ENCODE measurements around the gene PHF12. TPM values are rescaled to one million over a fixed set of nuclear protein-coding genes. Genes with fewer than 3 reads are reported as not detected.
"Not testable (repeated sequence)": the region's sequence is repeated elsewhere in the genome, so short reads cannot be mapped to it uniquely, and the experiment has no call there.

Gene PHF12
- polyA plus RNA-seq, 1 donor = 27.7 TPM

GRCh38 chr17:28882154-28882895, 69.0 kb downstream of the PHF12 start:
- peaks cover 74% of the 10 kb centered on the region for H3K36me3 ChIP-seq (ENCODE audit: control insufficient read depth, insufficient read depth, low read length)
- WGBS (ENCODE audit: insufficient coverage, low lambda C conversion rate) = no CpG with 5 or more reads among the region's 18 CpGs

GRCh38 chr17:28881533-28882056, 69.7 kb downstream of the PHF12 start:
- WGBS (ENCODE audit: insufficient coverage, low lambda C conversion rate) = no CpG with 5 or more reads among the region's 17 CpGs
- DNase-seq = no peak
- Histone ChIP-seq H3K36me3 (ENCODE audit: control insufficient read depth, insufficient read depth, low read length) (peaks cover 69% of the 10 kb centered on the region), H3K4me1 (ENCODE audit: control insufficient read depth, insufficient read depth, low read length) (no peaks in the 10 kb centered on the region), H3K9me3 (ENCODE audit: control insufficient read depth, low read depth, low read length) (no peaks in the 10 kb centered on the region), H3K27ac (ENCODE audit: low read length) (no peak overlapping the region), H3K4me3 (ENCODE audit: low read length) (no peak overlapping the region), H3K27me3 (ENCODE audit: control insufficient read depth, insufficient read depth, low read length) (no peaks in the 10 kb centered on the region)

More at GRCh38 chr17:28882154-28882895, 69.0 kb downstream of the PHF12 start:
- H3K27ac ChIP-seq (ENCODE audit: low read length) = no peak overlapping the region
- H3K4me3 ChIP-seq (ENCODE audit: low read length) = no peak overlapping the region
- no peak for DNase-seq
- no peaks in the 10 kb centered on the region for H3K27me3 ChIP-seq (ENCODE audit: control insufficient read depth, insufficient read depth, low read length)
- H3K4me1 ChIP-seq (ENCODE audit: control insufficient read depth, insufficient read depth, low read length) = no peaks in the 10 kb centered on the region
- H3K9me3 ChIP-seq (ENCODE audit: control insufficient read depth, low read depth, low read length) = no peaks in the 10 kb centered on the region

- no peak overlapping the region for H3K4me3 ChIP-seq (ENCODE audit: low read length)
- no peaks in the 10 kb centered on the region for H3K4me1 ChIP-seq (ENCODE audit: control insufficient read depth, insufficient read depth, low read length)
- H3K27ac ChIP-seq (ENCODE audit: low read length) = no peak overlapping the region
- H3K9me3 ChIP-seq (ENCODE audit: control insufficient read depth, low read depth, low read length) = no peaks in the 10 kb centered on the region
- H3K27me3 ChIP-seq (ENCODE audit: control insufficient read depth, insufficient read depth, low read length) = no peaks in the 10 kb centered on the region
- H3K36me3 ChIP-seq (ENCODE audit: control insufficient read depth, insufficient read depth, low read length) = peaks cover 65% of the 10 kb centered on the region
- no CpG with 5 or more reads among the region's 10 CpGs for WGBS (ENCODE audit: insufficient coverage, low lambda C conversion rate)
- no peak for DNase-seq
These were observed 70.8 kb downstream of the PHF12 start for GRCh38 chr17:28880572-28880945.

GRCh38 chr17:28879886-28880571, 71.3 kb downstream of the PHF12 start:
- no peaks in the 10 kb centered on the region for H3K9me3 ChIP-seq (ENCODE audit: control insufficient read depth, low read depth, low read length)
- H3K4me3 ChIP-seq (ENCODE audit: low read length) = no peak overlapping the region
- no peak for DNase-seq
- 60% methylated on average over 2 of the region's 9 CpGs for WGBS (ENCODE audit: insufficient coverage, low lambda C conversion rate)
- no peaks in the 10 kb centered on the region for H3K4me1 ChIP-seq (ENCODE audit: control insufficient read depth, insufficient read depth, low read length)
- H3K36me3 ChIP-seq (ENCODE audit: control insufficient read depth, insufficient read depth, low read length) = peaks cover 59% of the 10 kb centered on the region
- H3K27ac ChIP-seq (ENCODE audit: low read length) = no peak overlapping the region
- no peaks in the 10 kb centered on the region for H3K27me3 ChIP-seq (ENCODE audit: control insufficient read depth, insufficient read depth, low read length)

- no peaks in the 10 kb centered on the region for H3K9me3 ChIP-seq (ENCODE audit: control insufficient read depth, low read depth, low read length)
- no CpG with 5 or more reads among the region's 4 CpGs for WGBS (ENCODE audit: insufficient coverage, low lambda C conversion rate)
- peaks cover 51% of the 10 kb centered on the region for H3K36me3 ChIP-seq (ENCODE audit: control insufficient read depth, insufficient read depth, low read length)
- no peaks in the 10 kb centered on the region for H3K27me3 ChIP-seq (ENCODE audit: control insufficient read depth, insufficient read depth, low read length)
- H3K27ac ChIP-seq (ENCODE audit: low read length) = no peak overlapping the region
- H3K4me1 ChIP-seq (ENCODE audit: control insufficient read depth, insufficient read depth, low read length) = peaks cover 4% of the 10 kb centered on the region
- H3K4me3 ChIP-seq (ENCODE audit: low read length) = no peak overlapping the region
- DNase-seq = peak; percentile 38 to 58
These were observed 72.3 kb downstream of the PHF12 start for GRCh38 chr17:28878981-28879380.

- no peak for DNase-seq
- Histone ChIP-seq H3K9me3 (ENCODE audit: control insufficient read depth, low read depth, low read length) (no peaks in the 10 kb centered on the region), H3K4me1 (ENCODE audit: control insufficient read depth, insufficient read depth, low read length) (peaks cover 4% of the 10 kb centered on the region), H3K27me3 (ENCODE audit: control insufficient read depth, insufficient read depth, low read length) (no peaks in the 10 kb centered on the region), H3K36me3 (ENCODE audit: control insufficient read depth, insufficient read depth, low read length) (peaks cover 44% of the 10 kb centered on the region), H3K4me3 (ENCODE audit: low read length) (no peak overlapping the region), H3K27ac (ENCODE audit: low read length) (no peak overlapping the region)
- 96% methylated on average over 2 of the region's 2 CpGs for WGBS (ENCODE audit: insufficient coverage, low lambda C conversion rate)
These were observed 73.0 kb downstream of the PHF12 start for GRCh38 chr17:28878158-28878910.

- no CpG with 5 or more reads among the region's 6 CpGs for WGBS (ENCODE audit: insufficient coverage, low lambda C conversion rate)
- not testable (repeated sequence) for DNase-seq; H3K4me1 ChIP-seq (ENCODE audit: control insufficient read depth, insufficient read depth, low read length); H3K9me3 ChIP-seq (ENCODE audit: control insufficient read depth, low read depth, low read length); H3K27ac ChIP-seq (ENCODE audit: low read length); H3K27me3 ChIP-seq (ENCODE audit: control insufficient read depth, insufficient read depth, low read length); H3K4me3 ChIP-seq (ENCODE audit: low read length)
- H3K36me3 ChIP-seq (ENCODE audit: control insufficient read depth, insufficient read depth, low read length) = peaks cover 34% of the 10 kb centered on the region
These were observed 74.1 kb downstream of the PHF12 start for GRCh38 chr17:28877150-28877711.

- no CpG with 5 or more reads among the region's 1 CpG for WGBS (ENCODE audit: insufficient coverage, low lambda C conversion rate)
- peaks cover 21% of the 10 kb centered on the region for H3K36me3 ChIP-seq (ENCODE audit: control insufficient read depth, insufficient read depth, low read length)
- H3K27me3 ChIP-seq (ENCODE audit: control insufficient read depth, insufficient read depth, low read length) = no peaks in the 10 kb centered on the region
- peaks cover 4% of the 10 kb centered on the region for H3K4me1 ChIP-seq (ENCODE audit: control insufficient read depth, insufficient read depth, low read length)
- H3K9me3 ChIP-seq (ENCODE audit: control insufficient read depth, low read depth, low read length) = no peaks in the 10 kb centered on the region
- H3K27ac ChIP-seq (ENCODE audit: low read length) = no peak overlapping the region
- H3K4me3 ChIP-seq (ENCODE audit: low read length) = no peak overlapping the region
- no peak for DNase-seq
These were observed 75.3 kb downstream of the PHF12 start for GRCh38 chr17:28875848-28876550.

- Histone ChIP-seq H3K4me3 (ENCODE audit: low read length) (no peak overlapping the region), H3K9me3 (ENCODE audit: control insufficient read depth, low read depth, low read length) (no peaks in the 10 kb centered on the region), H3K27me3 (ENCODE audit: control insufficient read depth, insufficient read depth, low read length) (no peaks in the 10 kb centered on the region), H3K27ac (ENCODE audit: low read length) (no peak overlapping the region), H3K4me1 (ENCODE audit: control insufficient read depth, insufficient read depth, low read length) (peaks cover 4% of the 10 kb centered on the region), H3K36me3 (ENCODE audit: control insufficient read depth, insufficient read depth, low read length) (peaks cover 10% of the 10 kb centered on the region)
- WGBS (ENCODE audit: insufficient coverage, low lambda C conversion rate) = no CpG with 5 or more reads among the region's 3 CpGs
- no peak for DNase-seq
These were observed 76.6 kb downstream of the PHF12 start for GRCh38 chr17:28874750-28875149.

Data from large intestine (tissue), 3 donors.